H9 (cell line): Measurements from ENCODE around the gene DNAAF5. TPM values are rescaled to one million over a fixed set of nuclear protein-coding genes. Genes with fewer than 3 reads are reported as not detected.
"Not testable (repeated sequence)": the region's sequence is repeated elsewhere in the genome, so short reads cannot be mapped to it uniquely, and the experiment has no call there.

ENCODE experiments used
- DNase-seq: peaks from one replicate; pipeline ENCODE4 v3.0.0-alpha.2; 2017
- H2AFZ ChIP-seq: one replicate; pipeline ENCODE4 v1.6.1; 2013; ENCODE audit warnings: mild to moderate bottlenecking, low read length, control low read depth, moderate library complexity
- H2AK5ac ChIP-seq: 2 replicates; pipeline ENCODE4 v1.6.1; 2013; ENCODE audit warnings: low read length, control low read depth, mixed read lengths; ENCODE audit not compliant: insufficient read length
- H2BK120ac ChIP-seq: one replicate; pipeline ENCODE4 v1.6.1; 2013; ENCODE audit warnings: low read depth, mild to moderate bottlenecking, low read length, control low read depth, inconsistent platforms; ENCODE audit not compliant: poor library complexity, severe bottlenecking
- H2BK12ac ChIP-seq: 2 replicates; pipeline ENCODE4 v1.6.1; 2013; ENCODE audit warnings: low read length, control low read depth, mixed read lengths, low read depth; ENCODE audit not compliant: insufficient read length
- H2BK15ac ChIP-seq: 2 replicates; pipeline ENCODE4 v1.6.1; 2013; ENCODE audit warnings: low read depth, low read length, control low read depth
- H2BK20ac ChIP-seq: one replicate; pipeline ENCODE4 v1.6.1; 2013; ENCODE audit warnings: low read depth, mild to moderate bottlenecking, low read length, control low read depth, inconsistent platforms; ENCODE audit not compliant: poor library complexity, severe bottlenecking
- H2BK5ac ChIP-seq: 2 replicates; pipeline ENCODE4 v1.6.1; 2013; ENCODE audit warnings: low read length, control low read depth, mixed read lengths; ENCODE audit not compliant: insufficient read length
- H3K14ac ChIP-seq: 2 replicates; pipeline ENCODE4 v1.6.1; 2013; ENCODE audit warnings: low read length, control low read depth; ENCODE audit not compliant: insufficient read depth
- H3K18ac ChIP-seq: 2 replicates; pipeline ENCODE4 v1.6.1; 2013; ENCODE audit warnings: low read depth, mild to moderate bottlenecking, mixed read lengths, low read length, control low read depth; ENCODE audit not compliant: insufficient read length
- H3K23ac ChIP-seq: 2 replicates; pipeline ENCODE4 v1.6.1; 2013; ENCODE audit warnings: low read length, control low read depth, mixed read lengths, low read depth; ENCODE audit not compliant: insufficient read length
- H3K23me2 ChIP-seq: 2 replicates; pipeline ENCODE4 v1.6.1; 2013; ENCODE audit warnings: low read depth, mild to moderate bottlenecking, mixed read lengths, low read length, control low read depth; ENCODE audit not compliant: insufficient read length, poor library complexity, severe bottlenecking
- H3K27ac ChIP-seq: 2 replicates; pipeline ENCODE4 v1.5.1; 2013; ENCODE audit warnings: low read length, control low read depth, mixed read lengths, low read depth; ENCODE audit not compliant: insufficient read length
- H3K27me3 ChIP-seq: 2 replicates; pipeline ENCODE4 v1.6.1; 2013; ENCODE audit warnings: low read length, control low read depth, inconsistent platforms; ENCODE audit not compliant: insufficient read depth
- H3K4ac ChIP-seq: 2 replicates; pipeline ENCODE4 v1.6.1; 2013; ENCODE audit warnings: low read depth, mild to moderate bottlenecking, control low read depth, inconsistent platforms, low read length, moderate library complexity
- H3K4me1 ChIP-seq: 2 replicates; pipeline ENCODE4 v1.6.1; 2013; ENCODE audit warnings: low read length, control low read depth, inconsistent platforms; ENCODE audit not compliant: insufficient read depth
- H3K4me2 ChIP-seq: 2 replicates; pipeline ENCODE4 v1.6.1; 2013; ENCODE audit warnings: low read length, control low read depth, mixed read lengths; ENCODE audit not compliant: insufficient read length, insufficient read depth
- H3K56ac ChIP-seq: 2 replicates; pipeline ENCODE4 v1.6.1; 2013; ENCODE audit warnings: low read depth, mild to moderate bottlenecking, mixed read lengths, low read length, control low read depth; ENCODE audit not compliant: insufficient read length
- H3K79me1 ChIP-seq: 2 replicates; pipeline ENCODE4 v1.6.1; 2013; ENCODE audit warnings: low read depth, mild to moderate bottlenecking, moderate library complexity, low read length, control low read depth, inconsistent platforms; ENCODE audit not compliant: insufficient read depth, poor library complexity, severe bottlenecking
- H3K79me2 ChIP-seq: 2 replicates; pipeline ENCODE4 v1.6.1; 2013; ENCODE audit warnings: low read length, control low read depth, inconsistent platforms; ENCODE audit not compliant: insufficient read depth
- H3K9ac ChIP-seq: 2 replicates; pipeline ENCODE4 v1.6.1; 2013; ENCODE audit warnings: low read length, control low read depth, mixed read lengths; ENCODE audit not compliant: insufficient read length; ENCODE audit errors: extremely low read depth
- H3K9me3 ChIP-seq: one replicate; pipeline ENCODE4 v1.6.1; 2013; ENCODE audit warnings: low read depth, low read length, inconsistent platforms; ENCODE audit not compliant: control insufficient read depth
- H3T11ph ChIP-seq: one replicate; pipeline ENCODE4 v1.6.1; 2013; ENCODE audit warnings: mild to moderate bottlenecking, low read length, control low read depth, inconsistent platforms
- H4K20me1 ChIP-seq: one replicate; pipeline ENCODE4 v1.6.1; 2013; ENCODE audit not compliant: control insufficient read depth, insufficient read length, insufficient read depth
- H4K5ac ChIP-seq: 2 replicates; pipeline ENCODE4 v1.6.1; 2013; ENCODE audit warnings: low read depth, mild to moderate bottlenecking, mixed read lengths, low read length, control low read depth; ENCODE audit not compliant: insufficient read length
- H4K8ac ChIP-seq: replicated peaks from 2 replicates; pipeline ENCODE4 v1.6.1; 2013; ENCODE audit warnings: low read length, control low read depth, mixed read lengths, low read depth; ENCODE audit not compliant: insufficient read length
- H4K91ac ChIP-seq: 2 replicates; pipeline ENCODE4 v1.6.1; 2013; ENCODE audit warnings: low read depth, mild to moderate bottlenecking, moderate library complexity, mixed read lengths, low read length, control low read depth; ENCODE audit not compliant: insufficient read length
- H3K27ac Mint-ChIP-seq, 3 experiments: 2 replicates in 2 of 3; 3 replicates in 1 of 3; pipeline ENCODE4 v1.8.0; 2020 to 2021; ENCODE audit warnings: mixed read lengths in 3 of 3, mild to moderate bottlenecking in 1 of 3, moderate library complexity in 1 of 3
- H3K27me3 Mint-ChIP-seq: 2 replicates; pipeline ENCODE4 v1.8.0; 2021; ENCODE audit warnings: low read depth, mild to moderate bottlenecking, moderate library complexity, mixed read lengths
- H3K36me3 Mint-ChIP-seq, 3 experiments: 2 replicates in 2 of 3; 3 replicates in 1 of 3; pipeline ENCODE4 v1.8.0; 2020 to 2021; ENCODE audit warnings: low read depth in 3 of 3, mixed read lengths in 3 of 3; ENCODE audit not compliant: insufficient read depth in 1 of 3
- H3K4me1 Mint-ChIP-seq, 2 experiments: 2 replicates each; pipeline ENCODE4 v1.8.0; 2020; ENCODE audit warnings: mixed read lengths in 2 of 2
- H3K4me3 Mint-ChIP-seq, 2 experiments: 2 replicates in 1 of 2; 3 replicates in 1 of 2; pipeline ENCODE4 v1.8.0; 2020 to 2021; ENCODE audit warnings: mild to moderate bottlenecking in 2 of 2, mixed read lengths in 2 of 2, moderate library complexity in 1 of 2
- H3K9me3 Mint-ChIP-seq, 2 experiments: 2 replicates in 1 of 2; 3 replicates in 1 of 2; pipeline ENCODE4 v1.8.0; 2020; ENCODE audit warnings: mild to moderate bottlenecking in 2 of 2, mixed read lengths in 2 of 2, moderate library complexity in 1 of 2
- WGBS: extraction: QIAGEN DNeasy Blood & Tissue Kit; methylation state at CpG from one replicate; pipeline ENCODE4 v1.1.7; 2013; ENCODE audit warnings: missing lambda C conversion rate, low lambda C conversion rate, mixed read lengths; ENCODE audit not compliant: insufficient read length; ENCODE audit errors: extremely low coverage; 5-methylcytosine and 5-hydroxymethylcytosine counted together
- total RNA-seq: library from RNA; stranded (reverse); gene quantifications from 2 replicates; pipeline ENCODE4 v1.2.1, GENCODE V29; 2021

Gene DNAAF5
- total RNA-seq, 1 experiment from 2014 or later, result 43.5 TPM

DNA sequence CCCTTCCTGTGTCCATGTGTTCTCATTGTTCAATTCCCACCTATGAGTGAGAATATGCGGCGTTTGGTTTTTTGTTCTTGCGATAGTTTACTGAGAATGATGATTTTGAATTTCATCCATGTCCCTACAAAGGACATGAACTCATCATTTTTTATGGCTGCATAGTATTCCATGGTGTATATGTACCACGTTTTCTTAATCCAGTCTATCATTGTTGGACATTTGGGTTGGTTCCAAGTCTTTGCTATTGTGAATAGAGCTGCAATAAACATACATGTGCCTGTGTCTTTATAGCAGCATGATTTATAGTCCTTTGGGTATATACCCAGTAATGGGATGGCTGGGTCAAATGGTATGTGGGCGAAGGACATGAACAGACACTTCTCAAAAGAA, 17.6 kb downstream of the DNAAF5 start:
- no CpG with 5 or more reads among the region's 5 CpGs for WGBS
- not testable (repeated sequence) for H4K8ac ChIP-seq

More for the DNA sequence above, 17.6 kb downstream of the DNAAF5 start:
- not testable (repeated sequence) for H3K9me3 Mint-ChIP-seq, H3K23me2 ChIP-seq, H3K27me3 ChIP-seq, H3K4me2 ChIP-seq, H3K4me1 Mint-ChIP-seq, H3K79me1 ChIP-seq, H3K56ac ChIP-seq, H4K91ac ChIP-seq, H3K27ac Mint-ChIP-seq, H2BK12ac ChIP-seq, H3K4me3 Mint-ChIP-seq, H2AK5ac ChIP-seq, H2BK120ac ChIP-seq, H3K4ac ChIP-seq, H3K27ac ChIP-seq, H3K4me1 ChIP-seq, H4K20me1 ChIP-seq, H4K5ac ChIP-seq, H3K9me3 ChIP-seq, H2BK5ac ChIP-seq, DNase-seq, H2AFZ ChIP-seq, H3T11ph ChIP-seq, H3K9ac ChIP-seq, H3K79me2 ChIP-seq, H2BK20ac ChIP-seq, H2BK15ac ChIP-seq, H3K23ac ChIP-seq, H3K14ac ChIP-seq, H3K27me3 Mint-ChIP-seq, H3K18ac ChIP-seq
- peaks cover 29 to 53% (median 38%) of the 10 kb centered on the region in 3 experiments for H3K36me3 Mint-ChIP-seq
